Keratinocyte (primary cell): Measurements from ENCODE around the gene ARHGAP28.

Experiments
- EZH2 ChIP-seq: IDR thresholded peaks from one replicate; pipeline ENCODE4 v1.6.1; 2012; ENCODE audit warnings: inconsistent platforms, mild to moderate bottlenecking, low read length, moderate library complexity
- TF ChIP-seq, protein P1 (sequence below), 3 experiments: IDR thresholded peaks in 1 of 3; conservative IDR thresholded peaks in 1 of 3; optimal IDR thresholded peaks in 1 of 3; 2 replicates in 2 of 3; 3 replicates in 1 of 3; pipeline versions ENCODE3 to v1.5.1; 2011; ENCODE audit warnings: low read length in 3 of 3, mild to moderate bottlenecking in 3 of 3, moderate library complexity in 2 of 3, control low read depth in 1 of 3, inconsistent platforms in 1 of 3; ENCODE audit not compliant: insufficient read depth in 2 of 3; ENCODE audit errors: extremely low read depth in 1 of 3

DNA sequence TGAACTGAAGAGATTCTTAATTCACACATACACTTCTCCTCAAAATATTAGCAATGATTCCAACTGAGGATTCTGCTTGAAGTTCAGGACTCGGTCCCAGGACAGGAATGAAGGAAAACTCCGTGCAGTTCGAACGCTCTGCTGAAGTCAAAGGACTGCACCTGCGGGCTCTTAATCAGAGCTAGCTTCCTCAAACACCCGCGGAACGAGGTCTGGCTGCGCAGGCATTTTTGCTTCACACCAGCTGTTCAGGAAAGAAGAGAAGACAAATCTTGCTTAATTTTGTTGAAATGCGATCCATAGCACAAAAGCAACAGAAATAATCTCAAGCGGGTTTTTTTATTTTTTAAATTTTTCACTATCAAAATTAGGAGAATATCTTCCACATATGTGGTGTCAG lies 212.5 kb downstream of the ARHGAP28 start:
- TF ChIP-seq, protein P1, sequence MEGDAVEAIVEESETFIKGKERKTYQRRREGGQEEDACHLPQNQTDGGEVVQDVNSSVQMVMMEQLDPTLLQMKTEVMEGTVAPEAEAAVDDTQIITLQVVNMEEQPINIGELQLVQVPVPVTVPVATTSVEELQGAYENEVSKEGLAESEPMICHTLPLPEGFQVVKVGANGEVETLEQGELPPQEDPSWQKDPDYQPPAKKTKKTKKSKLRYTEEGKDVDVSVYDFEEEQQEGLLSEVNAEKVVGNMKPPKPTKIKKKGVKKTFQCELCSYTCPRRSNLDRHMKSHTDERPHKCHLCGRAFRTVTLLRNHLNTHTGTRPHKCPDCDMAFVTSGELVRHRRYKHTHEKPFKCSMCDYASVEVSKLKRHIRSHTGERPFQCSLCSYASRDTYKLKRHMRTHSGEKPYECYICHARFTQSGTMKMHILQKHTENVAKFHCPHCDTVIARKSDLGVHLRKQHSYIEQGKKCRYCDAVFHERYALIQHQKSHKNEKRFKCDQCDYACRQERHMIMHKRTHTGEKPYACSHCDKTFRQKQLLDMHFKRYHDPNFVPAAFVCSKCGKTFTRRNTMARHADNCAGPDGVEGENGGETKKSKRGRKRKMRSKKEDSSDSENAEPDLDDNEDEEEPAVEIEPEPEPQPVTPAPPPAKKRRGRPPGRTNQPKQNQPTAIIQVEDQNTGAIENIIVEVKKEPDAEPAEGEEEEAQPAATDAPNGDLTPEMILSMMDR (optimal IDR thresholded peaks at IDR 0.05 in 1 of 3, IDR thresholded peaks at IDR 0.05 in 1 of 3, conservative IDR thresholded peaks at IDR 0.05 in 1 of 3; ENCODE audit: extremely low read depth in 1 of 3, insufficient read depth in 2 of 3, low read length in 3 of 3), result no peak
- TF ChIP-seq EZH2, result no peak
